ENCODE data around the gene MEAK7.
A peak's percentile ranks its signal among the peaks of the same experiment; 100 is the strongest.

The MEAK7 gene

DNA sequence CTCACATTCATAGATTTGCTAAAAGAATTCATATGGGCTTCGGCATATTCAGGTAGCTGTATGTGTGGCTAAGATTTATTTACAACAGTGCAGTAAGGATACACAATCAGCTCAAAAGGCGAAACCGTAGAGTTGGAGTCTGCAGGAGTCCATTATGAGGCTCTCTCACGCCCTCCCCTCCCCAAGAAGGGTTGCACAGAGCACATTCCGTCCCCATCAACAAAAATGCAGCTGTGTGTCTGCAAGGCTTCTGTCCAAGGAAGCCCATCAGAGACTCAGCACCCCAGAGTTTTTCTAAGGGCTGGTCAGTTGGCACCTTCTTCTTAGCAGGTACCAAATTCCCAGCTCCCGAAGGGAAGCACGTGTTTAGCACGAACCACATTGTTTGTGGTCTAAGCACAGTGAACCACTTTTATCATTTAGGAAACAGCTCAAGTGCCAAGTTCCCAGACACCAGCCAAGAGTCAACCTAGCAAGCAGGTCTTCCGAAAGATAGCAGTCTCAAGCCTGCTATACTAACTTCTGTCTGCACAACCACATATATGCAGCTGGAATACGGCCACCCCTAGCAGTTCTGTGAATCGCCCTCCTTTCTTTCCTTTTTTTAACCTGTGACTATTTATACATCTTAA is 28.5 kb upstream of the MEAK7 start:
- DNase-seq (ENCODE audit: low read depth) = no peak
- TF ChIP-seq, protein P1, sequence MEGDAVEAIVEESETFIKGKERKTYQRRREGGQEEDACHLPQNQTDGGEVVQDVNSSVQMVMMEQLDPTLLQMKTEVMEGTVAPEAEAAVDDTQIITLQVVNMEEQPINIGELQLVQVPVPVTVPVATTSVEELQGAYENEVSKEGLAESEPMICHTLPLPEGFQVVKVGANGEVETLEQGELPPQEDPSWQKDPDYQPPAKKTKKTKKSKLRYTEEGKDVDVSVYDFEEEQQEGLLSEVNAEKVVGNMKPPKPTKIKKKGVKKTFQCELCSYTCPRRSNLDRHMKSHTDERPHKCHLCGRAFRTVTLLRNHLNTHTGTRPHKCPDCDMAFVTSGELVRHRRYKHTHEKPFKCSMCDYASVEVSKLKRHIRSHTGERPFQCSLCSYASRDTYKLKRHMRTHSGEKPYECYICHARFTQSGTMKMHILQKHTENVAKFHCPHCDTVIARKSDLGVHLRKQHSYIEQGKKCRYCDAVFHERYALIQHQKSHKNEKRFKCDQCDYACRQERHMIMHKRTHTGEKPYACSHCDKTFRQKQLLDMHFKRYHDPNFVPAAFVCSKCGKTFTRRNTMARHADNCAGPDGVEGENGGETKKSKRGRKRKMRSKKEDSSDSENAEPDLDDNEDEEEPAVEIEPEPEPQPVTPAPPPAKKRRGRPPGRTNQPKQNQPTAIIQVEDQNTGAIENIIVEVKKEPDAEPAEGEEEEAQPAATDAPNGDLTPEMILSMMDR (IDR thresholded peaks at IDR 0.05; ENCODE audit: insufficient read depth, low read depth, low read length, missing control alignments) = no peak
- no peak overlapping the region for H3K4me3 ChIP-seq (ENCODE audit: low read depth, low read length)

DNA sequence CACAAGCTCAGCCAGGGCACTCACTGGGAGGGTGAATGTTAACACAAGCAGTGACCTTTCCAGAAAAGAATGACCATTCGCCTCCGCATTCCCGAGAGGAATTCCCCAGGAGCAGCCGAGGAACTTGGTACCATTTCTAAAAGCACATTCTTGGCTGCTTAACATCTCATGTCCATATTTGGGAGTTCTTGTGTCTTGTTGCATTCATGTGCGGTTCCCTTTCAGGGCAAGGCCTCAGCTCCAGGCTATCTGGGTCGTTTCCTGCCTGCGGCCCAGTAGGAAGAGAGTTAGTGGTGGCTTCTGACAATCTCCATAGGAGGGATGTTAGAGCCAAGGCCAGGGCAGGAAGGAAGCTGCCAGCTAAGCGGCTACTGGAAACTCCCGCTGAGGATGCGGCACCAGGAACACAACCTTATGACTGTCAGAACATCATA is 27.8 kb upstream of the MEAK7 start:
- no peak overlapping the region for H3K4me3 ChIP-seq (ENCODE audit: low read depth, low read length)
- TF ChIP-seq, protein P1 (IDR thresholded peaks at IDR 0.05; ENCODE audit: insufficient read depth, low read depth, low read length, missing control alignments) = no peak
- peak; percentile 29 for DNase-seq (ENCODE audit: low read depth)

DNA sequence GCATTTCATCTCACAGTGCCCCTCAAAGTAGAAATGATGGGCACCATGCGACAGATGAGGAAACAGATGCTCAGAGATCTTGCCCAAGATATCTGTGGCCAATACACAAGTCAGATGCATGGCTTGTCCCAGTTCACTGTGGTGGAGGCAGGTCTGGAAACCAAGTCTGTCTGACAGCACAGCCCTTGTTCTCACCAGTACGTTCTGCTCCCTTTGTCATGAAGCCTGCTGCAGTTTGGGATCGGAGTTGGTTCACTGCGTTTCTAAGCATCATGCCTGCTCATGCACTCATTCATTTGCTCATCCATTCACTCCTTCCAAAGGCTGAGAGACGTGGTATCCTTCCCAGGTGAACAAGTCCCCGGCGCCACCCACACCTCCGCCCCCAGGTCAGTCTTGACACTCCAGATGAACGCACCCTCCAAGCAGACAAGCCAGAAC is 27.2 kb upstream of the MEAK7 start:
- TF ChIP-seq, protein P1 (IDR thresholded peaks at IDR 0.05; ENCODE audit: insufficient read depth, low read depth, low read length, missing control alignments) = no peak
- DNase-seq (ENCODE audit: low read depth) = no peak

DNA sequence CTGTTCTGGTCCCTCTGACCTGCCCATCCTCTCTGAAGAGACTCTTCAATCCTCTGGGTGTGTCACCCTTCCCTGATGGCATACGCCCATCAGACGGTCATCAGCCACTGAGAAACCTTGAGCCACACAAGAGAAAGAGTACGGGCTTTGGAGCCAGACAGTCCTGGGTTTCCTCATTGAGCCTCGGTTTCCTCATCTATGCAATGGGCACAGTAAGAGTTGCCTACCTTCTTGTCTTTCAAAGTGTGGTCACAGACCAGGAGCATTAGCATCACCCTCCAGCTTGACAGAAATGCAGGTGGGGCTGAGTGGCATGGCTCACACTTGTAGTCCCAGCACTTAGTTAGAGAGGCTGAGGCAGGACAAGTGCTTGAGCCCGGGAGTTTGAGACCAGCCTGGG is 26.1 kb upstream of the MEAK7 start:
- TF ChIP-seq, protein P1 (IDR thresholded peaks at IDR 0.05; ENCODE audit: insufficient read depth, low read depth, low read length, missing control alignments) = no peak
- DNase-seq (ENCODE audit: low read depth) = no peak
- no peak overlapping the region for H3K4me3 ChIP-seq (ENCODE audit: low read depth, low read length)

More for the DNA sequence above, 27.2 kb upstream of the MEAK7 start:
- H3K4me3 ChIP-seq (ENCODE audit: low read depth, low read length) = no peak overlapping the region

DNA sequence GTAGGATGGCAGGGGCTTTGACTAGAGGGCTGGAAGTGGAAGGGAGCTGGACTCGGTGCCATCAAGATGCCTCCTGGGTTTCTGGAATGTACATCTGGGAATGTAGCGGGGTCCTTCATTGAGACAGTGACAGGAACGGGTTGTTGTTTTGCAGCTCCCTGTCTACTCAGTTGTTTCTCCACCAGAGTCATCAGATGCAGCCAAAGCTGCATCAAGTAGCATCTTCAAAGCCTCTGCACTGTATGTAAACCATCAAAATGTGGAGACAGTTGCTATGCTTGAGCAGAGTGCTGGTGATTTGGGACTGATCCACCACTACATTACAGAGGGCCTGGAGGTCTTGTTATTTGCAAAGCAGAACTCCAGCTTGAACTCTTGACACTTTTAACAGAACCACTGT is 25.1 kb upstream of the MEAK7 start:
- TF ChIP-seq, protein P1 (IDR thresholded peaks at IDR 0.05; ENCODE audit: insufficient read depth, low read depth, low read length, missing control alignments) = no peak
- no peak overlapping the region for H3K4me3 ChIP-seq (ENCODE audit: low read depth, low read length)
- no peak for DNase-seq (ENCODE audit: low read depth)

DNA sequence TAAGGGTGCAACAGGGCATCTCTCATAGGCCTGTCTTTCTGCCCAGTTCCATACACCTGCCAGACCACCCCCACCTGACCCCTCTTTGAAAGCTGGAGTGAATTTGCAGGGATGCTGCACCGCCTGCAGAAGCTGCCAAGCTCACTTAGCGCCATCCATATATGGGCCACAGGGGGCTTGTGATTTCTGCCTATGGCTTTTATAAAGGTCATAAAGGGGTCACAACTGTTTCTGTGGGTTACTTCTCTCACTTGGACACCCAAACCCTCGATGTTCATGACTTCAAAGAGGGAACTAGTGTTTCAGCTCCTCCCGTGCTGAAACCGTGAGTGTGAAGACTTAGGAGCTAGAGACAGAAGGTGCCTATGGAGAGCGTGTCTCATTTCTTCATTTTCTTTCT is 23.9 kb upstream of the MEAK7 start:
- no peak overlapping the region for H3K4me3 ChIP-seq (ENCODE audit: low read depth, low read length)
- DNase-seq (ENCODE audit: low read depth) = peak; percentile 23
- TF ChIP-seq, protein P1 (IDR thresholded peaks at IDR 0.05; ENCODE audit: insufficient read depth, low read depth, low read length, missing control alignments) = no peak

Data from GM12865 (cell line).